ENCODE measurements around the gene ZNF700. TPM values are rescaled to one million over a fixed set of nuclear protein-coding genes. Genes with fewer than 3 reads are reported as not detected.

ZNF700 gene
- polyA plus RNA-seq, 1 donor (not counting 4 experiments of a cell fraction or from before 2014, with no cell fraction given), result 8.5 TPM

GRCh38 chr19:11978492-11979100, 53.7 kb downstream of the ZNF700 start:
- dilution Hi-C loops (cut with MboI; ENCODE audit: extremely low pct_ligation_motif_present, low sequenced_read_pairs), result no loop called here
- FAIRE-seq, result no peak

GRCh38 chr19:11979527-11979926, 54.6 kb downstream of the ZNF700 start:
- H3K79me2 ChIP-seq (ENCODE audit: control insufficient read depth, insufficient read depth, low read length), result no peaks in the 10 kb centered on the region
- no peak for DNase-seq (ENCODE audit: low read depth, low spot score)
- FAIRE-seq, result no peak
- H3K27me3 ChIP-seq (ENCODE audit: control insufficient read depth, extremely low read depth, insufficient read depth, low read length), result no peaks in the 10 kb centered on the region
- no peak overlapping the region for H3K27ac ChIP-seq (ENCODE audit: control insufficient read depth, insufficient read depth, low read length)
- H2AFZ ChIP-seq (ENCODE audit: control insufficient read depth, low read length), result no peak overlapping the region
- no peaks in the 10 kb centered on the region for H4K20me1 ChIP-seq (ENCODE audit: control insufficient read depth, extremely low read depth, insufficient read depth, low read length)
- TF ChIP-seq, protein P1, sequence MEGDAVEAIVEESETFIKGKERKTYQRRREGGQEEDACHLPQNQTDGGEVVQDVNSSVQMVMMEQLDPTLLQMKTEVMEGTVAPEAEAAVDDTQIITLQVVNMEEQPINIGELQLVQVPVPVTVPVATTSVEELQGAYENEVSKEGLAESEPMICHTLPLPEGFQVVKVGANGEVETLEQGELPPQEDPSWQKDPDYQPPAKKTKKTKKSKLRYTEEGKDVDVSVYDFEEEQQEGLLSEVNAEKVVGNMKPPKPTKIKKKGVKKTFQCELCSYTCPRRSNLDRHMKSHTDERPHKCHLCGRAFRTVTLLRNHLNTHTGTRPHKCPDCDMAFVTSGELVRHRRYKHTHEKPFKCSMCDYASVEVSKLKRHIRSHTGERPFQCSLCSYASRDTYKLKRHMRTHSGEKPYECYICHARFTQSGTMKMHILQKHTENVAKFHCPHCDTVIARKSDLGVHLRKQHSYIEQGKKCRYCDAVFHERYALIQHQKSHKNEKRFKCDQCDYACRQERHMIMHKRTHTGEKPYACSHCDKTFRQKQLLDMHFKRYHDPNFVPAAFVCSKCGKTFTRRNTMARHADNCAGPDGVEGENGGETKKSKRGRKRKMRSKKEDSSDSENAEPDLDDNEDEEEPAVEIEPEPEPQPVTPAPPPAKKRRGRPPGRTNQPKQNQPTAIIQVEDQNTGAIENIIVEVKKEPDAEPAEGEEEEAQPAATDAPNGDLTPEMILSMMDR (optimal IDR thresholded peaks at IDR 0.05 in 1 of 3, IDR thresholded peaks at IDR 0.05 in 1 of 3, conservative IDR thresholded peaks at IDR 0.05 in 1 of 3; ENCODE audit: extremely low read depth in 1 of 3, insufficient read depth in 2 of 3, low read length in 3 of 3), result no peak
- TF ChIP-seq EZH2 (IDR thresholded peaks at IDR 0.05; ENCODE audit: low read length), result no peak
- no peak overlapping the region for H3K4me2 ChIP-seq (ENCODE audit: control insufficient read depth, extremely low read depth, insufficient read depth, low read depth, low read length)
- peaks cover 0 to 3% of the 10 kb centered on the region in 2 experiments for H3K36me3 ChIP-seq (ENCODE audit: control insufficient read depth in 2 of 2, extremely low read depth in 1 of 2, insufficient read depth in 2 of 2, low read length in 2 of 2)
- H3K9me3 ChIP-seq (ENCODE audit: control insufficient read depth, low read depth, low read length), result peaks cover 32% of the 10 kb centered on the region
- no peak overlapping the region for H3K4me3 ChIP-seq (ENCODE audit: control insufficient read depth in 2 of 3, extremely low read depth in 1 of 3, insufficient read depth in 2 of 3, low read depth in 1 of 3, low read length in 3 of 3)
- H3K9ac ChIP-seq (ENCODE audit: control insufficient read depth, extremely low read depth, insufficient read depth, low read length), result no peak overlapping the region
- dilution Hi-C loops (cut with MboI; ENCODE audit: extremely low pct_ligation_motif_present, low sequenced_read_pairs), result no loop called here
- H3K4me1 ChIP-seq (ENCODE audit: control insufficient read depth, extremely low read depth, insufficient read depth, low read length), result peaks cover 5% of the 10 kb centered on the region
- H3K9me1 ChIP-seq (ENCODE audit: control insufficient read depth, extremely low read depth, insufficient read depth, low read length), result no peaks in the 10 kb centered on the region

More at GRCh38 chr19:11978492-11979100, 53.7 kb downstream of the ZNF700 start:
- Histone ChIP-seq H3K4me2 (ENCODE audit: control insufficient read depth, extremely low read depth, insufficient read depth, low read depth, low read length) (no peak overlapping the region), H3K79me2 (ENCODE audit: control insufficient read depth, insufficient read depth, low read length) (no peaks in the 10 kb centered on the region), H3K4me3 (ENCODE audit: control insufficient read depth in 2 of 3, extremely low read depth in 1 of 3, insufficient read depth in 2 of 3, low read depth in 1 of 3, low read length in 3 of 3) (no peak overlapping the region), H3K9me3 (ENCODE audit: control insufficient read depth, low read depth, low read length) (peaks cover 30% of the 10 kb centered on the region), H3K9me1 (ENCODE audit: control insufficient read depth, extremely low read depth, insufficient read depth, low read length) (no peaks in the 10 kb centered on the region), H2AFZ (ENCODE audit: control insufficient read depth, low read length) (no peak overlapping the region), H3K4me1 (ENCODE audit: control insufficient read depth, extremely low read depth, insufficient read depth, low read length) (peaks cover 5% of the 10 kb centered on the region), H3K27ac (ENCODE audit: control insufficient read depth, insufficient read depth, low read length) (no peak overlapping the region), H3K36me3 (ENCODE audit: control insufficient read depth in 2 of 2, extremely low read depth in 1 of 2, insufficient read depth in 2 of 2, low read length in 2 of 2) (peaks cover 0 to 3% of the 10 kb centered on the region in 2 experiments), H4K20me1 (ENCODE audit: control insufficient read depth, extremely low read depth, insufficient read depth, low read length) (no peaks in the 10 kb centered on the region), H3K9ac (ENCODE audit: control insufficient read depth, extremely low read depth, insufficient read depth, low read length) (no peak overlapping the region), H3K27me3 (ENCODE audit: control insufficient read depth, extremely low read depth, insufficient read depth, low read length) (no peaks in the 10 kb centered on the region)
- DNase-seq (ENCODE audit: low read depth, low spot score), result no peak
- TF ChIP-seq EZH2 (IDR thresholded peaks at IDR 0.05; ENCODE audit: low read length), result no peak
- TF ChIP-seq, protein P1 (optimal IDR thresholded peaks at IDR 0.05 in 1 of 3, IDR thresholded peaks at IDR 0.05 in 1 of 3, conservative IDR thresholded peaks at IDR 0.05 in 1 of 3; ENCODE audit: extremely low read depth in 1 of 3, insufficient read depth in 2 of 3, low read length in 3 of 3), result no peak
